H1 (cell line): ENCODE results near the gene SLC16A5. TPM values are rescaled to one million over a fixed set of nuclear protein-coding genes. Genes with fewer than 3 reads are reported as not detected.

Source experiments
- BACH1 ChIP-seq: IDR thresholded peaks from 2 replicates; pipeline ENCODE4 v1.6.1; 2012; ENCODE audit warnings: low read length, improper control_type of control experiment
- SIN3A ChIP-seq, 2 experiments: IDR thresholded peaks in 1 of 2; conservative IDR thresholded peaks in 1 of 2; 2 replicates each; pipeline ENCODE4 v1.6.1; 2011 to 2012; ENCODE audit warnings: low read length in 2 of 2, improper control_type of control experiment in 1 of 2, low read depth in 1 of 2, mild to moderate bottlenecking in 1 of 2
- polyA plus RNA-seq, 7 experiments: library from polyadenylated mRNA; depleted of rRNA in 3 of 7; stranded (reverse) in 5 of 7; unstranded in 2 of 7; fragments of >200 nt in 5 of 7; fragments of 200-250 nt in 2 of 7; gene quantifications; 1 replicate in 5 of 7; 2 replicates in 1 of 7; 4 replicates in 1 of 7; pipeline versions ENCODE4 v1.2.1 to v1.2.3, GENCODE V29; 2011 to 2013; ENCODE audit warnings: missing spikeins in 2 of 7, mixed read lengths in 2 of 7
- total RNA-seq: library from RNA; stranded (reverse); fragmentation: NEBNext Ultra II Directional; extraction: Animal tissue kit (Norgen Biotek cat#: 25700); gene quantifications from 2 replicates; pipeline ENCODE4 v1.2.1, GENCODE V29; 2021

The SLC16A5 gene
- total and polyA plus RNA-seq, 2 of the 8 experiments (the other 6 are each of a cell fraction or from before 2014, with no cell fraction given), result 17.1 to 34.7 TPM

DNA sequence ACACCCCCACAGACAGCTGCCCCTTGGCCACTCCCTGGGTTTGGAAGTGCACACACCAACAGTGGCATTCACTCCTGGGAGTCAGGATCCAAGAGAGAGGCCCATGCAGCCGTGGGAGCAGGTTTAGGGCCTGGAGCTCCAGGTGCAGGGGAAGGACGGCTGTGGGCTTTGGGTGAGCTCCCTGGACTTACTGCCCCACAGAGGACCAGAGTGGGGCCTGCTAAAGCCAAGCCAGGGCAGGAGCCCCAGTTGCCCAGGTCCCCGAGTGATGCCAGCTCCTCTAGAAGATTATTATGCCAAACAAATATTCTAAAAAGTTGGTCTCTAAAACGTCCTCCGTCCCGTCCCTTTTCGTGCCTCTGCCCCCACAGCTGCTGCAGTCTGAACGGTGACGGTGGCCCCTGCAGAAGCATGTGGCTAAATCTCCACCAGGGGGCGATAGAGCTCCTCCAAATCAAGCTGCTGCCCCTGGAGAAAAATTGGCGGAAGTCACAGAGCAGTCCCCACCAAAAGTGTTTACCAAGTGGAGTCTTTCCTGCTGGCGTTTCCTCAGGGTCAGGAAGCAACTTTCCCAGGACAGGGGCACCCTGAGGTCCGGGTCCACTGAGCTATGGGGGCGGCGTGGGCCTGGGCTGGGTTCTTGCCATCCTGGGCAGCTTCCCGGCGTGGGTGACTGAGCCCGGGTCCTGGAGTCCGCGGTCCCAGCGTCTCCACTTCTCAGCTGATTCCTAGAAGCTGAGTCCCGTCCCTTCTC lies 26.2 kb downstream of the SLC16A5 start (continued):
- TF ChIP-seq SIN3A (conservative IDR thresholded peaks at IDR 0.05 in 1 of 2, IDR thresholded peaks at IDR 0.05 in 1 of 2; ENCODE audit: low read depth in 1 of 2, low read length in 2 of 2) (peak in 1 of 2 experiments; percentile 78; a peak in 2 of 4 replicates), BACH1 (0 out of 2 replicates have a peak, but pooled peaks have one; percentile 10)
